ENCODE measurements around the gene CYP27C1.
"Not testable (repeated sequence)": the region's sequence is repeated elsewhere in the genome, so short reads cannot be mapped to it uniquely, and the experiment has no call there.

Gene CYP27C1

DNA sequence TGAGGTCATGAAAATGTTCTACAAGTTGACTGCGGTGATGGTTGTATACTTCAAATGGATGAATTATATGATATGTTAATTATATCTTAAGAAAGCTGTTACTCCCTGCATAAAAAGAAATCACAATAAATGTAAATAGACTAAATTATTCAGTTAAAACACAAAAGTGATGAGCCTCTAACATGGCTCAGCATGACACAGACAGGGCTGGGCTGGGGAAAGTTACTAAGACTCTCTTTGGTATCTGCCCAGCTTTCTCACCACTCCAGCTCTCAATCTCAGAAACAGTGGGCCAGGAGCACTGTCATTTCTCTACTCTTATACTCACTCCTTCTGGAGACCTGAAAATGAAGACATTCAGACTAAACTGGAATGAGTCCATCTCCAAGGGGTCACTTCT lies 3.5 kb downstream of the CYP27C1 start:
- Mint-ChIP-seq H3K36me3 (ENCODE audit: low read depth) (peaks cover 2% of the 10 kb centered on the region), H3K27me3 (ENCODE audit: low read depth) (peaks cover 75% of the 10 kb centered on the region), H3K27ac (no peak overlapping the region), H3K4me1 (ENCODE audit: low read depth) (peaks cover 4% of the 10 kb centered on the region), H3K9me3 (no peaks in the 10 kb centered on the region), H3K4me3 (no peak overlapping the region)
- no peak for DNase-seq (ENCODE audit: low spot score)

DNA sequence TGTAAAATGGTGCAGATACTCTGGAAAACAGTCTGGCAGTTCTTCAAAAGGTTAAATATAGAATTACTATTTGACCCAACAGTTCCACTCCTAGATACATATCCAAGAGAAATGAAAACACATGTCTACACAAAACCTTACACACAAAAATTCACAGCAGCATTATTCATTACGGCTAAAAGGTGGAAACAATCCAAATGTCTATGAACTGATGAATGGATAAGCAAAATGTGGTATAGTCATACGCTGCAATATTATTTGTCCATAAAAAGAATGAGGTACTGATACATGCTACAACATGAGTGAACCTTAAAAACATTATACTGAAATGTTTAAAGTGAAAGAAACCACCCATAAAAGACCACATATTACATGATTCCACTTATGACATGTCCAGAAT lies 4.0 kb downstream of the CYP27C1 start:
- Mint-ChIP-seq H3K36me3 (ENCODE audit: low read depth) (peaks cover 2% of the 10 kb centered on the region), H3K4me1 (ENCODE audit: low read depth) (peaks cover 4% of the 10 kb centered on the region), H3K27ac (no peak overlapping the region), H3K27me3 (ENCODE audit: low read depth) (peaks cover 75% of the 10 kb centered on the region), H3K4me3 (no peak overlapping the region), H3K9me3 (no peaks in the 10 kb centered on the region)
- no peak for DNase-seq (ENCODE audit: low spot score)

DNA sequence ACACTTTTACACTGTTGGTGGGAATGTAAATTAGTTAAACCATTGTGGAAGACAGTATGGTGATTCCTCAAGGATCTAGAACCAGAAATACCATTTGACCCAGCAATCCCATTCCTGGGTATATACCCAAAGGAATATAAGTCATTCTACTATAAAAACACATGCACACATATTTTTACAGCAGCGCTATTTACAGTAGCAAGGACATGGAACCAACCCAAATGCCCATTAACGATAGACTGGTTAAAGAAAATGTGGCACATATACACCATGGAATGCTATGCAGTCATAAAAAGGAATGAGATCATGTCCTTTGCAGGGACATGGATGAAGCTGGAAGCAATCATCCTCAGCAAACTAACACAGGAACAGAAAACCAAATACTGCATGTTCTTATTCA lies 5.9 kb downstream of the CYP27C1 start:
- H3K36me3 Mint-ChIP-seq (ENCODE audit: low read depth); H3K4me1 Mint-ChIP-seq (ENCODE audit: low read depth); H3K9me3 Mint-ChIP-seq; H3K4me3 Mint-ChIP-seq; H3K27ac Mint-ChIP-seq; DNase-seq (ENCODE audit: low spot score): not testable (repeated sequence)
- peaks cover 77% of the 10 kb centered on the region for H3K27me3 Mint-ChIP-seq (ENCODE audit: low read depth)

DNA sequence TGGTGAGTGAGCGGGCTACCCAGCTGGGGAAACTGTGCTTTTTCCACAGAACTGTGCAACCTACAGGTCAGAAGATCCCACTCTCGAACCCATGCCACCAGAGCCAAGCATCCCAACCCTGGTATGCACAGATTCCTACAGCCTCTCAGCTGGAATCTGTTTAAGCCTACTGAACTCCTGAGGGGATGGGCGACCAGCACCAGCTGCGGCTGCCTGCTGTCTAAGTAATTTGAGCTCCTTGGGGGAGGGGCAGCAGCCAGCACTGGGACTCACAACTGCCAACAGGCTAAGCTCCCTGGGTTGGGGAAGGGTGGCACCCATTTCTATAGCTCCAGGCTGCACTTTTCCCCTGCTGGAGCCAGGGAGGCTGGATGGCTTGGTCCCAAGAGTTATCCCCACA lies 11.8 kb downstream of the CYP27C1 start:
- DNase-seq (ENCODE audit: low spot score) = no peak
- H3K4me1 Mint-ChIP-seq (ENCODE audit: low read depth) = no peaks in the 10 kb centered on the region
- H3K27ac Mint-ChIP-seq = no peak overlapping the region
- H3K9me3 Mint-ChIP-seq = no peaks in the 10 kb centered on the region
- peaks cover 46% of the 10 kb centered on the region for H3K27me3 Mint-ChIP-seq (ENCODE audit: low read depth)
- H3K4me3 Mint-ChIP-seq = no peak overlapping the region
- no peaks in the 10 kb centered on the region for H3K36me3 Mint-ChIP-seq (ENCODE audit: low read depth)

DNA sequence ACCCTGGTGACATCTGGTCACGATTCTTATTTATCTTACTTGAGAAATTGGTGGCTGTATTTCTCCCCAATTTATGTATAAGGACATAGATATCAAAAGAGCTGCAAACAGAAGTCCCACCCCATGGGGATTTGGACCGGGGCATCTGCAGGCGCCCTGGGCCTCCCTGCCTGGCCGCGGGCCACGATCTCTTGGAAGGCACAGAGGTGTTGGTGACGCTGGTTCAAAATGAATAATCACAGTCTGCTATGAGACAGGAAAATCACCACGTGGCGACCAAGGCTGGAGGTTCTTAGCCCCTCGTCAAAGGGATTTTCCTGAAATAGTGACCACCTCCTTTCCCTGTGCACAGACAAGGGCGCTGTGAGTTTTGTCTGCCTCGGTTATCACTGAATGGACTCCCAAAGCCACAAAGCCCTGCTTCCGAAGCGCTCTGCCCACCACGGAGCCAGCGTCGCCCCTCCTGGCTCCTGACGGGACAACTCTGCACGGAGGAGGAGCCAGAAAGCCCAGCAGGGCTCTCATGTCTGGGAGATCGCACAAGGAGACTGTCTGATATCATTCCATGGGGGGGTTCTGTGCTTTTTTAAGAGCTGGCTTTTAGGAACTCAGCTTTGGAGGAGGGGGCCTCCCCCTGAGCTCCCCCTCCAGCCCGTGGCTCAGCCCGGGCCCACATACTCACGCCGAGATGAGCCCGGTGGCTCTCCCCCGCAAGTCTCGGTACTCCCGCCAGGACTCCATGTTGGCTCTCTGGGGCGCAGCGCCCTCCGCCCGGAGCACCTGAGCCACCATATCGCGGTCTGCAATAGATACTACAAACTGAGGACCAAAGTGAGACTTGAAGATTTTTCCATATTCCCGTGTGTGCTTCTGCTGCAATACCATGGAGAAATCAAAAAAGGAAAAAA lies 14.6 kb downstream of the CYP27C1 start:
- Mint-ChIP-seq H3K4me3 (no peak overlapping the region), H3K36me3 (ENCODE audit: low read depth) (no peaks in the 10 kb centered on the region), H3K9me3 (no peaks in the 10 kb centered on the region), H3K27me3 (ENCODE audit: low read depth) (peaks cover 22% of the 10 kb centered on the region), H3K4me1 (ENCODE audit: low read depth) (no peaks in the 10 kb centered on the region), H3K27ac (no peak overlapping the region)
- no peak for DNase-seq (ENCODE audit: low spot score)

DNA sequence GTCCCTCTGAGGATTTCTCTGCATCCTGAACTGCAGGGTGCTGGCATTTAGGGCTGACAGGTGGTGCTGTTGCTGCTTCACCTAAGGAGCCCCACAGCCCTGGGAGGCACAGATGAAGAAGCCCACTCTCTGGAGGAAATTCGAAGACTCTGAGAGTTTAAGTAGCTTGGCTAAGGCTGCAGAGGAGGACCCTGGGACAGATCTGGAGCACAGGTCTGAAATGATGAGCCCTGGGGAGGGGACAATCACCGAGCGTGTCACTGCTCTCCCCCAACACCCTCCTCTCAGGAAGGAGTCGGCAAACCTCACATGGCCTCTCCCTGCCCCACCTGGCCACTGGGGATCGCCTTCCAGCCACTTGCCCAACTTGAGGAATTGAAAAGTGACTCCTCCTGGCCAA lies 18.6 kb downstream of the CYP27C1 start:
- H3K27me3 Mint-ChIP-seq (ENCODE audit: low read depth) = peaks cover 1% of the 10 kb centered on the region
- no peak overlapping the region for H3K27ac Mint-ChIP-seq
- peaks cover 2% of the 10 kb centered on the region for H3K4me1 Mint-ChIP-seq (ENCODE audit: low read depth)
- no peak for DNase-seq (ENCODE audit: low spot score)
- no peaks in the 10 kb centered on the region for H3K36me3 Mint-ChIP-seq (ENCODE audit: low read depth)
- H3K9me3 Mint-ChIP-seq = no peaks in the 10 kb centered on the region
- no peak overlapping the region for H3K4me3 Mint-ChIP-seq

DNA sequence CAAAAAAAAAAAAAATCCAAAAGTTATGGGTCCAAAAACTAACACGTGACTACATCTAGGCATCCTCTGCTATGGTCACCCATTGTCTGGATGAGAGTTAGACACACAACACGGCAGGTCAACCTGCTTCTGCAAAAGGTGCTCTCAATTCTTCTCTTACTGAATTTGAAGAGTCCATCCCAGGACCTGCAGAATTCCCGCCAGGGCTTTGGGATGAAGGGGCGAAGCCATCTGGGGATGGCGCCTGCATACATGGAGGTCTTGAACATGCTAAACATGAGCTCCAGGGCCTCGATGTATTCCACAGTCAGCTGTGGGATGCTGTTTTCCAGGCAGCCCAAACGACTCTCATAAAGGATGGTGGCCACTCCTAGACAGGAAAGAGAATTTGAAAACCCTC lies 19.1 kb downstream of the CYP27C1 start:
- Mint-ChIP-seq H3K27ac (no peak overlapping the region), H3K4me3 (no peak overlapping the region), H3K36me3 (ENCODE audit: low read depth) (no peaks in the 10 kb centered on the region), H3K27me3 (ENCODE audit: low read depth) (no peaks in the 10 kb centered on the region), H3K4me1 (ENCODE audit: low read depth) (peaks cover 2% of the 10 kb centered on the region), H3K9me3 (no peaks in the 10 kb centered on the region)
- DNase-seq (ENCODE audit: low spot score) = no peak

DNA sequence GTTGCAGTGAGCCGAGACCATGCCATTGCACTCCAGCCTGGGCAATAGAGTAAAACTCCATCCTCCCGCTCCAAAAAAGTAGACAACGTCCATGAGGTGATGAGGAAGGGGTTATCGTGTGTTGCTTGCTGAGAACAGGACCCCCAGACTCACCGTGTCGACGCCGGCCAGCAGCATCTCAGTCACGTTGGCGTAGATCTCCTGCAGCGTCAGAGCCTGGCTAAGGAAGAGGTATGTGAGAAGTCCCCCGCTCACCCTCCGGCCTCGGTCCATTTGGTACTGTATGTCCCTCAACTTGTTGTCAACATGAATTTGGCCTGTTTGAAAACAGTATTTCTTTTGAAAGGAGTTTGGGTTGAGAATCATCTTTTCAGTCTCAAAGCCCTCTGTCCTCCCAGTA lies 20.9 kb downstream of the CYP27C1 start:
- H3K4me1 Mint-ChIP-seq (ENCODE audit: low read depth) = peaks cover 2% of the 10 kb centered on the region
- H3K36me3 Mint-ChIP-seq (ENCODE audit: low read depth) = no peaks in the 10 kb centered on the region
- H3K4me3 Mint-ChIP-seq = no peak overlapping the region
- DNase-seq (ENCODE audit: low spot score) = no peak
- no peak overlapping the region for H3K27ac Mint-ChIP-seq
- H3K9me3 Mint-ChIP-seq = no peaks in the 10 kb centered on the region
- no peaks in the 10 kb centered on the region for H3K27me3 Mint-ChIP-seq (ENCODE audit: low read depth)

DNA sequence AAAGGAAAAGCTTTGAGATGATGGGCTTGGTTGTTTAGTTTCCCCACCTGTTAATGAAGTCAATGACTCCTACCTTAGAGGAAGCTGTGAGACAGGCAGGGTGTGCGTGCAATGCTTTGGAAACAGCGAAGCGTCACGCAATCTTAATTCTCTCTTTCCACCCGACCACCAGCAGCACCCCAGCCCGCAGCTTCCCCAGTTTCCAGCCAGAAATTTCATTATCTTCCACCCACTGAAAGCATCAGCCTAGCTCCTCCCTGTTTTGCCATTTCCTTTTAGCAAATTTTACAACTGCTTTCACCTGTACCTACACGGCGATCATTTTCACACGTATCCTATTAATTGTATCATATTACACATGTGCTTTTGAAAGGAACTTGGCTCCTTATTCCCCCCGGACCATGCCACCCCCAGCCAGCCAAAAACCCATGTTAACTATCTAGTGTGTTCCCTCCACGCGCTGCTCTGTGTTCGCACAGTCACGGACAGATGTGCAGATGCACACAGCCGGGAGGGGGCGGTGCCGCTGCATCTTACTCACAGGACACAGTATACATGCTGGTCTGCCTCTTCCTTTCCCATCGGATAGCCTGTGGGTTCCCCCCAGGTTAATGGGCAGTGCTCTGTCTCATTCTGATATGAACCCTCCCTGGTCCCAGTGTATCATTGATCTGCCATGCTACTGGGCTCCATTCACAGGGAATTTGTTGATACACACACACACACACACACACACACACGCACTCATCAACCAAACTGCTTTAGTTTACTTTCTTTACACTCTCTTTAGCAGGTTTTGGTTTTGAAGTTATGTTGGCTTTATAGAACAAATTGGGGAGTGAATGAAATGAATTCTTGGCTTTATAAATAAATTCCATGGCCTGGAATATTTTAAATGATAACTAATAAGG lies 22.4 kb downstream of the CYP27C1 start:
- Mint-ChIP-seq H3K9me3 (no peaks in the 10 kb centered on the region), H3K27me3 (ENCODE audit: low read depth) (no peaks in the 10 kb centered on the region), H3K4me3 (peak overlapping the region; percentile 77), H3K36me3 (ENCODE audit: low read depth) (no peaks in the 10 kb centered on the region), H3K4me1 (ENCODE audit: low read depth) (peaks cover 2% of the 10 kb centered on the region), H3K27ac (no peak overlapping the region)
- DNase-seq (ENCODE audit: low spot score) = peak; percentile 42

DNA sequence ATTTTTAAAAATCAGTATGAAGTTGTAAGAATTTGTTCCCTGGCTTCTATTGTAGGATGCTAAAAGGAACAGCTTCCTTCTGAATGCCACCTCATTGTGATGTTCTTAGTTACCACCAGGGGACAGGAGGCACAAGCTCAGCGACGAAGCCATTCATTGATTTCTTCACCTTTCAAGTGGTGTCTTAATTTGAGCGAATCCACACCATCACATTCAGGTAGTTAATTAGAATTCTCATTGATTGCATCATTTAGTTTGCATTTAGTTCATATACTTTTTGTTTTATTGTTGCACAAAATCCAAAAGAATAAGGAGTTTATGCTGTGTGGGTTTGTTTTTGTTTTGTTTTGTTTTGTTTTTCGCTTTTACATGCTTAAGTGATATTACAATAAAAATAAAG lies 23.1 kb downstream of the CYP27C1 start:
- H3K36me3 Mint-ChIP-seq (ENCODE audit: low read depth) = no peaks in the 10 kb centered on the region
- no peak overlapping the region for H3K4me3 Mint-ChIP-seq
- peaks cover 2% of the 10 kb centered on the region for H3K4me1 Mint-ChIP-seq (ENCODE audit: low read depth)
- H3K27me3 Mint-ChIP-seq (ENCODE audit: low read depth) = no peaks in the 10 kb centered on the region
- no peaks in the 10 kb centered on the region for H3K9me3 Mint-ChIP-seq
- no peak for DNase-seq (ENCODE audit: low spot score)
- H3K27ac Mint-ChIP-seq = no peak overlapping the region

DNA sequence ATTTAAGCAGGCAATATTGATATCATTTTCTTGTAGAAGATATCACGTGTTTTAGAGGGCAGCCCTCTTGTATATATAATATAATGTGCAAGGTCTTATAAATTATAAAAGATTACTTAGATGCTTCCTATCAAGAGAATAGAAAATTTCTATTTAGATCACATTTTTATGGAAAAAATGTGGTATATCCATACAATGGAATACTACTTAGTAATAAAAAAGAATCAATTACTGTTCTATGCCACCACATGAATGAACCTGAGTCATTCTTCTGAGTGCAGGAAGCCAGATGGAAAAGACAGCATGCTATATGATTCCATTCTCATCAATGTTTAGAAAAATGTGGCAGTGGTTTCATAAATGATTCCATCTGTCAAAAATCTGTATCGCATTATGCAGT lies 23.6 kb downstream of the CYP27C1 start:
- Mint-ChIP-seq H3K9me3 (no peaks in the 10 kb centered on the region), H3K27me3 (ENCODE audit: low read depth) (no peaks in the 10 kb centered on the region), H3K4me1 (ENCODE audit: low read depth) (peaks cover 2% of the 10 kb centered on the region), H3K4me3 (no peak overlapping the region), H3K27ac (no peak overlapping the region), H3K36me3 (ENCODE audit: low read depth) (no peaks in the 10 kb centered on the region)
- DNase-seq (ENCODE audit: low spot score) = no peak

DNA sequence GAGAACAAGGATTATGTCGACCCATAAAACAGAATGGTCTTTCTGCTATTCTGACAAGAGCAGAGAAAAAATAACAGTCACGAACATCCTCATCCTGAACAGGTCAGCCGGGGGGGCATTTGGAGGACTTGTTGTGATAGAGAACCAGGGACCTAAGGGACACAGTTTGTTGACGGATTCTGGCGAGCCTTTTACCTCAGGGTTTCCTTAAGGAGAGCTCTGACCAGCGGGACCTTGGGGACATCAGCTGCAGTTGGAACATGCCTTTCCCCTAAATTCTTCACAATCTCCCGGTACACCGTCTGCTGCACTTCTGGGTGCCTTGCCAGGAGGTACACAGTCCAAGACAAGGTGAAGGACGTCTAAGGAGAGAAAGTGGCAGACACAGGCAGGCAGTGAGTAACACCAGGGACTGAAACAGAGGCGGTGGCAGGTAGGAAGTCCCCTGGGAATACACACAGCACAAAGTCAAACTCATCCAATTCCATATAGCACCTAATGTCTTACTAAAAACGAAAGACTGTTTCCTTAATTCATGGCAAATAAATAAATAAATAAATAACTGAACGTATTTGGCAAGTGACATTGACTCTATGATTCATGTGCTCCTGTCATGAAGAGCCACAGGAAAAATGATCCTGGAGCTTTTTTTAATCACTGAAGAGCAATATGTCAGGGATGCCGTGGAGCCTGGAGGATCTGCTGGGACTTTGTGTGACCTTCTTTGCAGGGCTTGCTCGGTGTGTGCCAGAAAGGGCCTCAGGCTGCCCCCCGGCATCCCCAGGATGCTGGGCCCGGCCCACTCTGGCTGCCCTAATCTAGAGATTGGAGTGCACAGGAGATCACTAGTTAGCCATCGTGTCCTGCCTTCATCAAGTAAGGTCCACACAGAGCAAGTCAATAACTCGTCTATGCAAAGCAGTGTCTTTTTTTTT lies 24.7 kb downstream of the CYP27C1 start:
- no peak overlapping the region for H3K27ac Mint-ChIP-seq
- no peaks in the 10 kb centered on the region for H3K27me3 Mint-ChIP-seq (ENCODE audit: low read depth)
- H3K9me3 Mint-ChIP-seq = no peaks in the 10 kb centered on the region
- H3K36me3 Mint-ChIP-seq (ENCODE audit: low read depth) = no peaks in the 10 kb centered on the region
- DNase-seq (ENCODE audit: low spot score) = no peak
- peaks cover 2% of the 10 kb centered on the region for H3K4me1 Mint-ChIP-seq (ENCODE audit: low read depth)
- no peak overlapping the region for H3K4me3 Mint-ChIP-seq

DNA sequence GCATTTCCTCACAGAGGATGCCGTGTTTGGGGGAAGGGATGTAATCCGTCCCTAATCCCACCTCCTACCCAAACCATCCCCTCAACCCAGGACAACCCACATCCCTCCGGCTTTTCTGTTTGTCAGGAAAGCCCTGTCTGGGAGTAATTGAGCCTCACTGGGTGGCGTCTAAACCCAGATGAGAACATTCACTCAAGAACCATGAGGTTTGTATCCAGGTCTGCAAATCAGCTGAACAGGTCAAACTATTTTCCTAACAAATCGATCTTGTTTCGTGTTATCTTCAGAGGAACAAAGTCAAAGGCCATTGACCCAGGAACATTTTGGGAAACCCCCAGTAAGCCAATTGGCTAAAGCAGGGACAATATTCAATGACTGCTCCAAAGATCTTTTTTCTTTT lies 25.7 kb downstream of the CYP27C1 start:
- no peaks in the 10 kb centered on the region for H3K36me3 Mint-ChIP-seq (ENCODE audit: low read depth)
- peaks cover 2% of the 10 kb centered on the region for H3K4me1 Mint-ChIP-seq (ENCODE audit: low read depth)
- no peaks in the 10 kb centered on the region for H3K9me3 Mint-ChIP-seq
- no peak overlapping the region for H3K4me3 Mint-ChIP-seq
- DNase-seq (ENCODE audit: low spot score) = no peak
- H3K27ac Mint-ChIP-seq = no peak overlapping the region
- no peaks in the 10 kb centered on the region for H3K27me3 Mint-ChIP-seq (ENCODE audit: low read depth)
